SU-DHL-6 (cell line): ENCODE measurements around the gene MCOLN3.

Experiments
- H2AFZ ChIP-seq: fragments of 200-600 bp; sonication (generic); 2 replicates; pipeline ENCODE4 v1.6.1; 2014; ENCODE audit warnings: low read depth, mild to moderate bottlenecking, moderate library complexity, mixed read lengths, antibody characterized with exemption, low read length; ENCODE audit not compliant: severe bottlenecking
- H3F3A ChIP-seq: fragments of 200-600 bp; shearing (Covaris generic); 2 replicates; pipeline ENCODE4 v1.6.0; 2016; ENCODE audit warnings: antibody characterized with exemption, mild to moderate bottlenecking; ENCODE audit not compliant: insufficient read depth
- H3K27ac ChIP-seq: fragments of 200-600 bp; sonication (generic); 2 replicates; pipeline ENCODE4 v1.5.1; 2016; ENCODE audit warnings: low read depth, mild to moderate bottlenecking, low read length, moderate library complexity, mixed read lengths
- H3K27me3 ChIP-seq: fragments of 200-600 bp; sonication (generic), shearing (Covaris generic); 2 replicates; pipeline ENCODE4 v1.6.0; 2014; ENCODE audit warnings: mild to moderate bottlenecking, low read length
- H3K36me3 ChIP-seq: fragments of 200-600 bp; sonication (generic); 2 replicates; pipeline ENCODE4 v1.6.1; 2014; ENCODE audit warnings: mild to moderate bottlenecking, low read length, mixed read lengths
- H3K4me2 ChIP-seq: fragments of 300-600, 200-600 bp; shearing (Covaris generic), sonication (generic); 2 replicates; pipeline ENCODE4 v1.6.0; 2014; ENCODE audit warnings: low read length, low read depth, mild to moderate bottlenecking; ENCODE audit not compliant: poor library complexity, severe bottlenecking
- H3K4me3 ChIP-seq: fragments of 200-600 bp; sonication (generic); 2 replicates; pipeline ENCODE4 v1.5.1; 2014; ENCODE audit warnings: antibody characterized with exemption, low read length, mild to moderate bottlenecking, mixed read lengths; ENCODE audit not compliant: insufficient read depth, poor library complexity, severe bottlenecking
- H3K79me2 ChIP-seq: fragments of 200-600 bp; sonication (generic); 2 replicates; pipeline ENCODE4 v1.6.1; 2014; ENCODE audit warnings: mild to moderate bottlenecking, low read length, moderate library complexity; ENCODE audit not compliant: insufficient read depth
- H3K9ac ChIP-seq: fragments of 200-600 bp; sonication (generic); 2 replicates; pipeline ENCODE4 v1.7.0; 2014; ENCODE audit warnings: mild to moderate bottlenecking, low read length
- H3K9me2 ChIP-seq: fragments of 200-600 bp; sonication (generic); replicated peaks from 2 replicates; pipeline ENCODE4 v1.6.1; 2014; ENCODE audit warnings: low read length; ENCODE audit not compliant: insufficient read depth
- H3K9me3 ChIP-seq: fragments of 200-600 bp; sonication (generic); 2 replicates; pipeline ENCODE4 v1.6.1; 2014; ENCODE audit warnings: low read length, mixed read lengths; ENCODE audit not compliant: insufficient read depth
- H4K20me1 ChIP-seq: fragments of 200-600 bp; sonication (generic); 2 replicates; pipeline ENCODE4 v1.6.1; 2014; ENCODE audit warnings: low read depth, mild to moderate bottlenecking, antibody characterized with exemption, low read length, moderate library complexity, mixed read lengths
- EZH2phosphoT487 ChIP-seq: fragments of 200-600 bp; sonication (generic), shearing (Covaris generic); conservative IDR thresholded peaks from 2 replicates; pipeline ENCODE4 v1.6.1; 2018; ENCODE audit warnings: mild to moderate bottlenecking, antibody characterized with exemption, low read length, moderate library complexity, mixed read lengths
- TF ChIP-seq, protein P1 (sequence below): fragments of 200-600 bp; sonication (generic); IDR thresholded peaks from one replicate; pipeline ENCODE4 v1.5.1; 2017; ENCODE audit warnings: antibody characterized with exemption, mild to moderate bottlenecking, low read length, moderate library complexity; ENCODE audit not compliant: insufficient read depth, poor library complexity, severe bottlenecking

MCOLN3 gene

DNA sequence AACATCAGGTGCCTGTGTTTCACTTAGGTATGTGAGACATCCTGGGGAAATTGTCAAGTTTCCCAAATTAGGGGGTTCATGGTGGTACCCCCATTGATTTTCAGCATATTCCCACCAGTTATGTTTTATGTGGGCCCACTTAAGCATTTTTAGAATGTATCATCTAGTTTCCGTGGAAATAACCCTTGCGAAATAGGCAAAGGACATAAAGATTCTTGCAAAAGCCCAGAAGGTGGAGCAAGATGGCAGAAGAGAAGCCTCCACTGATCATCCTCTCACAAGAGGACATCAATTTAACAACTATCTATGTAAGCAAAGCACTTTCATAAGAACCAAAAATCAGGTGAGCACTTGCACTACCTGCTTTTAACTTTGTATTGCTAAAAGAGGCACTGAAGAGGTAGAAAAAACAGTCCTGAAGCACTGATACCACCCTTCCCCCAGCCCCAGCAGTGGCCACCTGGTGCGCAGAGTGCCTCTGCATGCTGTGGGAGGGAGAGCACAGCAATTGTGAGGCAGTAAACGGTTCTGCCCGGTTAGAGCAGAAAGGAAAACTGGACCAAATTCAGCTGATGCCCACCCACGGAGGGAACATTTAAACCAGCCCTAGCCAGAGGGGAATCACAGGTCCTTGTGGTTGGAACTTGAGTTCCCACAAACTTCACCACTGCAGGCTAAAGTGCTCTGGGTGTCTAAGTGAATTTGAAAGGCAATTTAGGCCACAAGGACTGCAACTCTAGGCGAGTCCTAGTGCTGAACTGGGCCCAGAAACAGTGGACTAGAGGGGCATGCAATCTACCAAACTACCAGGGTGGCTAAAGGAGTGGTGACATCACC lies 74.6 kb downstream of the MCOLN3 start:
- Histone ChIP-seq H3K9ac (no peak overlapping the region), H4K20me1 (no peaks in the 10 kb centered on the region), H3K36me3 (no peaks in the 10 kb centered on the region), H3K27me3 (no peaks in the 10 kb centered on the region), H3K9me2 (no peaks in the 10 kb centered on the region), H3F3A (no peaks in the 10 kb centered on the region), H3K4me3 (no peak overlapping the region), H3K27ac (no peak overlapping the region), H3K4me2 (no peak overlapping the region), H2AFZ (no peak overlapping the region), H3K79me2 (peaks cover 41% of the 10 kb centered on the region), H3K9me3 (no peaks in the 10 kb centered on the region)
- TF ChIP-seq, protein P1, sequence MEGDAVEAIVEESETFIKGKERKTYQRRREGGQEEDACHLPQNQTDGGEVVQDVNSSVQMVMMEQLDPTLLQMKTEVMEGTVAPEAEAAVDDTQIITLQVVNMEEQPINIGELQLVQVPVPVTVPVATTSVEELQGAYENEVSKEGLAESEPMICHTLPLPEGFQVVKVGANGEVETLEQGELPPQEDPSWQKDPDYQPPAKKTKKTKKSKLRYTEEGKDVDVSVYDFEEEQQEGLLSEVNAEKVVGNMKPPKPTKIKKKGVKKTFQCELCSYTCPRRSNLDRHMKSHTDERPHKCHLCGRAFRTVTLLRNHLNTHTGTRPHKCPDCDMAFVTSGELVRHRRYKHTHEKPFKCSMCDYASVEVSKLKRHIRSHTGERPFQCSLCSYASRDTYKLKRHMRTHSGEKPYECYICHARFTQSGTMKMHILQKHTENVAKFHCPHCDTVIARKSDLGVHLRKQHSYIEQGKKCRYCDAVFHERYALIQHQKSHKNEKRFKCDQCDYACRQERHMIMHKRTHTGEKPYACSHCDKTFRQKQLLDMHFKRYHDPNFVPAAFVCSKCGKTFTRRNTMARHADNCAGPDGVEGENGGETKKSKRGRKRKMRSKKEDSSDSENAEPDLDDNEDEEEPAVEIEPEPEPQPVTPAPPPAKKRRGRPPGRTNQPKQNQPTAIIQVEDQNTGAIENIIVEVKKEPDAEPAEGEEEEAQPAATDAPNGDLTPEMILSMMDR: no peak
- no peak for TF ChIP-seq EZH2phosphoT487

DNA sequence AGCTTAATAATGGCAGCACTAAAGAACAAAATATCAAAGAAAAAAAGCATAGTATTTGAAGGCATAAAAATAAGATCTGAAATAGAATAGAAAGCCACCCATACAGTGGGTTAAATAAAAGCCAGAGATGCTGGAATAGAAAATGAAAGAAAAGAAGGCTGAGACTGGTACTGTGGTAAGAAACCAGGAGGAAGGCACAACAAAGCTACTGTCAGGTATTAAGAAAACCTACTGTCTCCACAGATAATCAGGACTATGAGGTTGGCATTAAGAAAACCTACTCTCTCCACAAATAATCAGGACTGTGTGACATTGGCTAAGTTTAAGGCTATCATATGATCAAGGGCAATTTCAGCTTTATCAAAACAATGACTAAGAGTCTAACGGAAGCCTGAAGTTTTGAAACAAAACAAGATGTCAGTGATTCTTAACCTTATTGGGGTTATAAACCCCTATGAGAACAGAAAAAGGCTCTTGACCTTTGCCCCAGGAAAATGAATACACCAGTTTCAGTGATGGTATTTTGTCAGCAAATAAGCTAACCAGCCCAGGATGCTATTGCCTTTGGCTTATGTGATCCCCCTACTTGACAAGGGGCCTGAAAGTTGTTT lies 75.8 kb downstream of the MCOLN3 start:
- TF ChIP-seq EZH2phosphoT487: no peak
- TF ChIP-seq, protein P1: no peak
- Histone ChIP-seq H3F3A (no peaks in the 10 kb centered on the region), H3K27ac (no peak overlapping the region), H3K9me2 (no peaks in the 10 kb centered on the region), H3K9me3 (no peaks in the 10 kb centered on the region), H3K4me2 (no peak overlapping the region), H3K79me2 (peaks cover 31% of the 10 kb centered on the region), H3K4me3 (no peak overlapping the region), H3K27me3 (no peaks in the 10 kb centered on the region), H2AFZ (no peak overlapping the region), H3K36me3 (no peaks in the 10 kb centered on the region), H4K20me1 (no peaks in the 10 kb centered on the region), H3K9ac (no peak overlapping the region)

DNA sequence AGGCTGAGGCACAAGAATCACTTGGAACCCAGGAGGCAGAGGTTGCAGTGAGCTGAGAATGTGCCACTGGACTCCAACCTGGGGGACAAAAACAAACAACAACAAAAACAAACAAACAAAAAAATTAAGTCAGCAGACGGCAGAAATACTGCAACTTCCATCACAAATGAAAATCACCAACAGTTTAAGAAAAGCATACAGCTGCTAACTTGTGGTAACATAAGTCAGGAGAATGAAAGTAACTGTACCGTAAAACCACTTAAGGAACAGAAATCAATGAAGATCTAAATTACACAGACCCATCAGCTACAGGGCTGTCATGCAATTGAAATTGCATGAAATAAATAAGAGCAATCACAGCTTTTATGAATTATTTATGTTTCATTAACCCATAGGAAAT lies 76.3 kb downstream of the MCOLN3 start:
- Histone ChIP-seq H4K20me1 (no peaks in the 10 kb centered on the region), H3K27ac (no peak overlapping the region), H3K36me3 (no peaks in the 10 kb centered on the region), H3K79me2 (peaks cover 25% of the 10 kb centered on the region), H3K9me3 (no peaks in the 10 kb centered on the region), H3K4me2 (no peak overlapping the region), H2AFZ (no peak overlapping the region), H3K4me3 (no peak overlapping the region), H3K27me3 (no peaks in the 10 kb centered on the region), H3F3A (no peaks in the 10 kb centered on the region), H3K9me2 (no peaks in the 10 kb centered on the region), H3K9ac (no peak overlapping the region)
- no peak for TF ChIP-seq EZH2phosphoT487
- TF ChIP-seq, protein P1: no peak
